Measurements from ENCODE around the gene MRGPRG. TPM values are rescaled to one million over a fixed set of nuclear protein-coding genes. Genes with fewer than 3 reads are reported as not detected.

MRGPRG gene
- total RNA-seq, 1 experiment from 2014 or later = not detected

DNA sequence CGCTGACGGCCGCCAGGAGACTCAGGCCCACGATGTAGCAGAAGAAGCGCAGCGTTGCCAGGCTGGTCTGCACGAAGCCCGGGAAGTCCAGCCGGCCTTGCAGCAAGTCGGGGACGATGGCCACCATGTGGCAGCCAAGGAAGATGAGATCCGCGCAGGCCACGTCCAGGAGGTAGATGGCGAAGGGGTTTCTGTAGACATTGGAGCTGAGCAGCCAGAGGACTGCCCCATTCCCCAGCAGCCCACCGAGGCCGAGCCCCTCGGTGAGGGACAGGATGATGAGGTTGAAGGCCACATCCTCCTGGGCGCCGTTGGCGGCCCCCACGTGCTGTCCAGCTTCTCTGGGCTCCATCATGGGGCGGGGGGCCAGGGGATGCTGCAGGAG is 9.8 kb upstream of the MRGPRG start:
- ChIA-PET CTCF (no interaction called here), POLR2A (ENCODE audit: unreplicated experiment) (no interaction called here)
- Histone ChIP-seq H3K9me3 (ENCODE audit: insufficient read depth, low read depth) (no peaks in the 10 kb centered on the region), H3K4me3 (no peak overlapping the region), H3K36me3 (ENCODE audit: low read depth) (no peaks in the 10 kb centered on the region), H3K4me1 (replicated peaks; ENCODE audit: insufficient read depth) (no peaks in the 10 kb centered on the region), H3K27ac (no peak overlapping the region), H3K27me3 (ENCODE audit: insufficient read depth, low read depth) (peaks cover 43% of the 10 kb centered on the region), H4K20me1 (ENCODE audit: insufficient read depth) (no peaks in the 10 kb centered on the region), H3K79me2 (ENCODE audit: low read depth) (no peaks in the 10 kb centered on the region), H3K9me2 (ENCODE audit: insufficient read depth) (no peaks in the 10 kb centered on the region), H3K4me2 (no peak overlapping the region), H3F3A (ENCODE audit: insufficient read depth, low read depth) (no peaks in the 10 kb centered on the region), H2AFZ (no peak overlapping the region)
- DNase-seq = no peak
- intact Hi-C loops (cut with micrococcal nuclease; ENCODE audit: unreplicated experiment) = no loop called here
- TF ChIP-seq EZH2 (IDR thresholded peaks at IDR 0.05; ENCODE audit: low read depth) = no peak
- TF ChIP-seq, protein P1, sequence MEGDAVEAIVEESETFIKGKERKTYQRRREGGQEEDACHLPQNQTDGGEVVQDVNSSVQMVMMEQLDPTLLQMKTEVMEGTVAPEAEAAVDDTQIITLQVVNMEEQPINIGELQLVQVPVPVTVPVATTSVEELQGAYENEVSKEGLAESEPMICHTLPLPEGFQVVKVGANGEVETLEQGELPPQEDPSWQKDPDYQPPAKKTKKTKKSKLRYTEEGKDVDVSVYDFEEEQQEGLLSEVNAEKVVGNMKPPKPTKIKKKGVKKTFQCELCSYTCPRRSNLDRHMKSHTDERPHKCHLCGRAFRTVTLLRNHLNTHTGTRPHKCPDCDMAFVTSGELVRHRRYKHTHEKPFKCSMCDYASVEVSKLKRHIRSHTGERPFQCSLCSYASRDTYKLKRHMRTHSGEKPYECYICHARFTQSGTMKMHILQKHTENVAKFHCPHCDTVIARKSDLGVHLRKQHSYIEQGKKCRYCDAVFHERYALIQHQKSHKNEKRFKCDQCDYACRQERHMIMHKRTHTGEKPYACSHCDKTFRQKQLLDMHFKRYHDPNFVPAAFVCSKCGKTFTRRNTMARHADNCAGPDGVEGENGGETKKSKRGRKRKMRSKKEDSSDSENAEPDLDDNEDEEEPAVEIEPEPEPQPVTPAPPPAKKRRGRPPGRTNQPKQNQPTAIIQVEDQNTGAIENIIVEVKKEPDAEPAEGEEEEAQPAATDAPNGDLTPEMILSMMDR (conservative IDR thresholded peaks at IDR 0.05) = no peak
- no TSS peak for BruUV-seq (replicated peaks)

- POLR2A ChIA-PET (ENCODE audit: unreplicated experiment) = no interaction called here
- BruUV-seq (replicated peaks) = no TSS peak
- Histone ChIP-seq H3K36me3 (ENCODE audit: low read depth) (no peaks in the 10 kb centered on the region), H3K9me3 (ENCODE audit: insufficient read depth, low read depth) (no peaks in the 10 kb centered on the region), H3K9me2 (ENCODE audit: insufficient read depth) (no peaks in the 10 kb centered on the region), H3K4me1 (replicated peaks; ENCODE audit: insufficient read depth) (no peaks in the 10 kb centered on the region), H3K4me3 (no peak overlapping the region), H3K27me3 (ENCODE audit: insufficient read depth, low read depth) (peaks cover 43% of the 10 kb centered on the region), H4K20me1 (ENCODE audit: insufficient read depth) (no peaks in the 10 kb centered on the region), H2AFZ (no peak overlapping the region), H3K27ac (no peak overlapping the region), H3K4me2 (no peak overlapping the region), H3F3A (ENCODE audit: insufficient read depth, low read depth) (no peaks in the 10 kb centered on the region), H3K79me2 (ENCODE audit: low read depth) (no peaks in the 10 kb centered on the region)
- no peak for TF ChIP-seq EZH2 (IDR thresholded peaks at IDR 0.05; ENCODE audit: low read depth)
- TF ChIP-seq, protein P1 (conservative IDR thresholded peaks at IDR 0.05) = no peak
- intact Hi-C loops (cut with micrococcal nuclease; ENCODE audit: unreplicated experiment) = no loop called here
- CTCF ChIA-PET = no interaction called here
- no peak for DNase-seq
Measured at GRCh38 chr11:3227568-3228444, 9.2 kb upstream of the MRGPRG start.

- H3K9me2 ChIP-seq (ENCODE audit: insufficient read depth) = no peaks in the 10 kb centered on the region
- TF ChIP-seq EZH2 (IDR thresholded peaks at IDR 0.05; ENCODE audit: low read depth) = no peak
- TF ChIP-seq, protein P1 (conservative IDR thresholded peaks at IDR 0.05) = no peak
- CTCF ChIA-PET = no interaction called here
- POLR2A ChIA-PET (ENCODE audit: unreplicated experiment) = no interaction called here
- H3K4me3 ChIP-seq = no peak overlapping the region
- H3K36me3 ChIP-seq (ENCODE audit: low read depth) = no peaks in the 10 kb centered on the region
- H4K20me1 ChIP-seq (ENCODE audit: insufficient read depth) = no peaks in the 10 kb centered on the region
- no peak overlapping the region for H3K4me2 ChIP-seq
- H3K4me1 ChIP-seq (replicated peaks; ENCODE audit: insufficient read depth) = no peaks in the 10 kb centered on the region
- BruUV-seq (replicated peaks) = no TSS peak
- intact Hi-C loops (cut with micrococcal nuclease; ENCODE audit: unreplicated experiment) = no loop called here
- H3K9me3 ChIP-seq (ENCODE audit: insufficient read depth, low read depth) = no peaks in the 10 kb centered on the region
- no peak overlapping the region for H3K27ac ChIP-seq
- H3F3A ChIP-seq (ENCODE audit: insufficient read depth, low read depth) = no peaks in the 10 kb centered on the region
- no peak overlapping the region for H2AFZ ChIP-seq
- peaks cover 37% of the 10 kb centered on the region for H3K27me3 ChIP-seq (ENCODE audit: insufficient read depth, low read depth)
- H3K79me2 ChIP-seq (ENCODE audit: low read depth) = no peaks in the 10 kb centered on the region
- no peak for DNase-seq
Measured at GRCh38 chr11:3226846-3227567, 8.4 kb upstream of the MRGPRG start.

Data from PC-9 (cell line).